Endothelial cell of umbilical vein (primary cell): ENCODE measurements around the gene PLEKHM2. TPM values are rescaled to one million over a fixed set of nuclear protein-coding genes. Genes with fewer than 3 reads are reported as not detected.

Source experiments
- BruUV-seq: library from RNA; stranded (reverse); fragments of 400-500 nt; replicated peaks from 2 replicates; lab custom pipeline; 2021; lab: Mats Ljungman, UMichigan
- CTCF ChIA-PET: fragments of 300-600, 350-600 bp; sonication (Branson Sonifier 250); formaldehyde crosslinking; loops from one replicate; lab custom pipeline; 2021; ENCODE audit warnings: antibody characterized with exemption, inconsistent platforms; lab: Charles Lee
- POLR2A ChIA-PET: fragments of 300-600, 350-600 bp; sonication (Branson Sonifier 250); formaldehyde crosslinking; loops from one replicate; lab custom pipeline; 2021; ENCODE audit warnings: antibody characterized with exemption, inconsistent platforms; lab: Charles Lee
- DNase-seq: peaks from one replicate; pipeline ENCODE4 v3.0.0-alpha.2; 2011; ENCODE audit warnings: low read depth, low spot score
- FAIRE-seq: peaks from 2 replicates; lab custom pipeline; 2011; peaks lifted over from hg19 to GRCh38; lab: Jason Lieb, UNC
- H2AFZ ChIP-seq: 2 replicates; pipeline ENCODE4 v1.6.0; 2012; ENCODE audit warnings: low read depth, low read length, control low read depth, inconsistent platforms
- H3K27ac ChIP-seq: 2 replicates; pipeline ENCODE4 v1.5.1; 2011; ENCODE audit warnings: low read depth, mild to moderate bottlenecking, control low read depth, low read length, moderate library complexity; ENCODE audit not compliant: insufficient read depth
- H3K27me3 ChIP-seq, 2 experiments: 2 replicates each; pipeline versions ENCODE4 v1.6.0 to v1.6.1; 2011; ENCODE audit warnings: low read length in 2 of 2, mixed read lengths in 1 of 2; ENCODE audit not compliant: control insufficient read depth in 2 of 2, insufficient read depth in 2 of 2
- H3K36me3 ChIP-seq, 2 experiments: 2 replicates in 1 of 2; 3 replicates in 1 of 2; pipeline ENCODE4 v1.5.1; 2011; ENCODE audit warnings: low read length in 2 of 2, mild to moderate bottlenecking in 1 of 2, moderate library complexity in 1 of 2; ENCODE audit not compliant: control insufficient read depth in 2 of 2, insufficient read depth in 2 of 2; ENCODE audit errors: extremely low read depth in 1 of 2
- H3K4me1 ChIP-seq: 3 replicates; pipeline ENCODE4 v1.5.1; 2011; ENCODE audit warnings: mild to moderate bottlenecking, low read length; ENCODE audit not compliant: control insufficient read depth, insufficient read depth; ENCODE audit errors: extremely low read depth
- H3K4me2 ChIP-seq: 2 replicates; pipeline ENCODE4 v1.6.1; 2011; ENCODE audit warnings: low read length, control low read depth, mixed read lengths; ENCODE audit not compliant: insufficient read depth
- H3K4me3 ChIP-seq, 3 experiments: fragments of 200-600 bp in 1 of 3; sonication (generic), shearing (Covaris generic) in 1 of 3; replicated peaks in 1 of 3; 2 replicates each; pipeline ENCODE4 v1.5.1; 2011 to 2016; ENCODE audit warnings: control low read depth in 3 of 3, low read length in 3 of 3, mild to moderate bottlenecking in 2 of 3, inconsistent platforms in 1 of 3, low read depth in 1 of 3, moderate library complexity in 1 of 3; ENCODE audit not compliant: insufficient read depth in 1 of 3
- H3K79me2 ChIP-seq: 2 replicates; pipeline ENCODE4 v1.6.0; 2012; ENCODE audit warnings: low read length, inconsistent platforms; ENCODE audit not compliant: control insufficient read depth, insufficient read depth
- H3K9ac ChIP-seq: replicated peaks from 2 replicates; pipeline ENCODE3; 2011; ENCODE audit warnings: low read length, control low read depth; ENCODE audit not compliant: insufficient read depth; ENCODE audit errors: extremely low read depth
- H3K9me1 ChIP-seq: replicated peaks from 3 replicates; pipeline ENCODE4 v1.6.0; 2011; ENCODE audit warnings: mild to moderate bottlenecking, low read length; ENCODE audit not compliant: control insufficient read depth, insufficient read depth; ENCODE audit errors: extremely low read depth
- H3K9me3 ChIP-seq: replicated peaks from 2 replicates; pipeline ENCODE4 v1.5.1; 2012; ENCODE audit warnings: low read length, inconsistent platforms; ENCODE audit not compliant: control insufficient read depth, insufficient read depth
- H4K20me1 ChIP-seq: replicated peaks from 2 replicates; pipeline ENCODE3; 2011; ENCODE audit warnings: mild to moderate bottlenecking, low read length; ENCODE audit not compliant: control insufficient read depth, insufficient read depth; ENCODE audit errors: extremely low read depth
- EZH2 ChIP-seq: IDR thresholded peaks from 2 replicates; pipeline ENCODE4 v1.6.1; 2012; ENCODE audit warnings: borderline replicate concordance, low read depth, mild to moderate bottlenecking, moderate library complexity, low read length, inconsistent platforms; ENCODE audit not compliant: severe bottlenecking
- POLR2A ChIP-seq: IDR thresholded peaks from 2 replicates; pipeline ENCODE4 v1.6.1; 2012; ENCODE audit warnings: low read depth, mild to moderate bottlenecking, control low read depth, low read length
- dilution Hi-C: fragments of 300-500 bp; cut with MboI; formaldehyde crosslinking; loops from one replicate; pipeline ENCODE4 v1.15.0; 2019; ENCODE audit warnings: low sequenced_read_pairs; ENCODE audit not compliant: extremely low pct_ligation_motif_present
- intact Hi-C: fragments of 100-400 bp; cut with micrococcal nuclease; formaldehyde crosslinking; loops from one replicate; pipeline ENCODE4 v1.10.0; 2022
- polyA plus RNA-seq, 4 experiments: library from polyadenylated mRNA; depleted of rRNA in 3 of 4; stranded (reverse) in 3 of 4; unstranded in 1 of 4; fragments of >200 nt; gene quantifications; 2 replicates each; pipeline versions ENCODE4 v1.2.1 to v1.2.3, GENCODE V29; 2011 to 2012; ENCODE audit warnings: missing spikeins in 1 of 4
- total RNA-seq: library from RNA; stranded (reverse); gene quantifications from 2 replicates; pipeline ENCODE4 v1.2.3, GENCODE V29; 2021
- TF ChIP-seq, protein P1 (sequence below): IDR thresholded peaks from 2 replicates; pipeline ENCODE4 v1.6.1; 2011; ENCODE audit not compliant: insufficient read depth, insufficient read length
- TF ChIP-seq, protein P2 (sequence below), 2 donors: IDR thresholded peaks; 1 replicate in 1 of 2; 2 replicates in 1 of 2; pipeline ENCODE4 v1.5.1; 2011; ENCODE audit warnings: low read length in 2 of 2, mild to moderate bottlenecking in 2 of 2, moderate library complexity in 2 of 2, control low read depth in 1 of 2, inconsistent platforms in 1 of 2, low read depth in 1 of 2; ENCODE audit not compliant: insufficient read depth in 1 of 2; ENCODE audit errors: extremely low read depth in 1 of 2

The PLEKHM2 gene
- total and polyA plus RNA-seq, 2 donors (not counting 3 experiments of a cell fraction or from before 2014, with no cell fraction given) = 60.6 to 67.5 TPM

DNA sequence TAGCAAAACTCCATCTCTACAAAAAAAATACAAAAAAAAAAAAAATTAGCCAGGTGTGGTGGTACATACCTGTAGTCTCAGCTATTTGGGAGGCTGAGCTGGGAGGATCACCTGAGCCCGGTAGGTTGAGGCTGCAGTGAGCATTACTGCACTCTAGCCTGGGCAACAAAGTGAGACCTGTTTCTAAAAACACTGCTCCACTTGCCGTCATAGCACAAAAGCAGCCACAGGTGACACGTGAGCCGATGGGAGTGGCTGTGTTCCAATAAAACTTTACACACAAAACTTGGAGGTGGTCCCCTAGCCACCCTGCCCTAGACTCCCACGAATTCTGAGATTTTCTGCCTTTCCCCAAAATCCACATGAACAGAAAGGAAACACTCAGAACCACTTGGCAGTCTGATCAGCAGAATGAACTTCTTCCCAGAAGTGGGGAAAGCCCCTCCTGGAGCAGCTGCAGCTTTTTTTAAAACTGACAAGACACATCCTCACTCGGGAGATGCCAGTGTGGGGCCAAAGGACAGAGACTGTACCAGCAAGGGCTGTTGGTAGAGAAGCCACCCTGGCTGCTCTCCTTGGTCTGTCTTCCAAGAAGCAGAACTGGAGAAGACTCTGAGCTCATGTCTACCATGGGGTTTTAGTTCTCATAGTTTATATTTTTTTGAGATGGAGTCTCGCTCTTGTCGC, 23.3 kb downstream of the PLEKHM2 start:
- FAIRE-seq = no peak
- intact Hi-C loops = no loop called here
- POLR2A ChIA-PET = no interaction called here

More for the DNA sequence above, 23.3 kb downstream of the PLEKHM2 start:
- Histone ChIP-seq H3K9me3 (no peaks in the 10 kb centered on the region), H3K4me3 (no peak overlapping the region), H3K79me2 (peaks cover 28% of the 10 kb centered on the region), H2AFZ (no peak overlapping the region), H3K4me2 (no peak overlapping the region), H3K9ac (no peak overlapping the region), H3K27ac (no peak overlapping the region), H3K9me1 (no peaks in the 10 kb centered on the region), H3K4me1 (no peaks in the 10 kb centered on the region), H3K36me3 (peaks cover 0 to 4% of the 10 kb centered on the region in 2 experiments), H4K20me1 (no peaks in the 10 kb centered on the region), H3K27me3 (no peaks in the 10 kb centered on the region)
- no peak for DNase-seq
- no peak for TF ChIP-seq POLR2A
- TF ChIP-seq, protein P1, sequence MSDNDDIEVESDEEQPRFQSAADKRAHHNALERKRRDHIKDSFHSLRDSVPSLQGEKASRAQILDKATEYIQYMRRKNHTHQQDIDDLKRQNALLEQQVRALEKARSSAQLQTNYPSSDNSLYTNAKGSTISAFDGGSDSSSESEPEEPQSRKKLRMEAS = no peak
- TF ChIP-seq, protein P2, sequence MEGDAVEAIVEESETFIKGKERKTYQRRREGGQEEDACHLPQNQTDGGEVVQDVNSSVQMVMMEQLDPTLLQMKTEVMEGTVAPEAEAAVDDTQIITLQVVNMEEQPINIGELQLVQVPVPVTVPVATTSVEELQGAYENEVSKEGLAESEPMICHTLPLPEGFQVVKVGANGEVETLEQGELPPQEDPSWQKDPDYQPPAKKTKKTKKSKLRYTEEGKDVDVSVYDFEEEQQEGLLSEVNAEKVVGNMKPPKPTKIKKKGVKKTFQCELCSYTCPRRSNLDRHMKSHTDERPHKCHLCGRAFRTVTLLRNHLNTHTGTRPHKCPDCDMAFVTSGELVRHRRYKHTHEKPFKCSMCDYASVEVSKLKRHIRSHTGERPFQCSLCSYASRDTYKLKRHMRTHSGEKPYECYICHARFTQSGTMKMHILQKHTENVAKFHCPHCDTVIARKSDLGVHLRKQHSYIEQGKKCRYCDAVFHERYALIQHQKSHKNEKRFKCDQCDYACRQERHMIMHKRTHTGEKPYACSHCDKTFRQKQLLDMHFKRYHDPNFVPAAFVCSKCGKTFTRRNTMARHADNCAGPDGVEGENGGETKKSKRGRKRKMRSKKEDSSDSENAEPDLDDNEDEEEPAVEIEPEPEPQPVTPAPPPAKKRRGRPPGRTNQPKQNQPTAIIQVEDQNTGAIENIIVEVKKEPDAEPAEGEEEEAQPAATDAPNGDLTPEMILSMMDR (IDR thresholded peaks at IDR 0.05; ENCODE audit: extremely low read depth in 1 of 2, insufficient read depth in 1 of 2, low read depth in 1 of 2, low read length in 2 of 2) = no peak
- TF ChIP-seq EZH2 = no peak
- no TSS peak for BruUV-seq
- CTCF ChIA-PET = no interaction called here
- dilution Hi-C loops = no loop called here
